ENCODE data around the gene GALNT2. TPM values are rescaled to one million over a fixed set of nuclear protein-coding genes. Genes with fewer than 3 reads are reported as not detected.
A peak's percentile ranks its signal among the peaks of the same experiment; 100 is the strongest.

GALNT2 gene
- total and polyA plus RNA-seq, 9 of the 15 experiments (the other 6 are each of a cell fraction or from before 2014, with no cell fraction given) = 1.6 to 106 (median 51.9) TPM

DNA sequence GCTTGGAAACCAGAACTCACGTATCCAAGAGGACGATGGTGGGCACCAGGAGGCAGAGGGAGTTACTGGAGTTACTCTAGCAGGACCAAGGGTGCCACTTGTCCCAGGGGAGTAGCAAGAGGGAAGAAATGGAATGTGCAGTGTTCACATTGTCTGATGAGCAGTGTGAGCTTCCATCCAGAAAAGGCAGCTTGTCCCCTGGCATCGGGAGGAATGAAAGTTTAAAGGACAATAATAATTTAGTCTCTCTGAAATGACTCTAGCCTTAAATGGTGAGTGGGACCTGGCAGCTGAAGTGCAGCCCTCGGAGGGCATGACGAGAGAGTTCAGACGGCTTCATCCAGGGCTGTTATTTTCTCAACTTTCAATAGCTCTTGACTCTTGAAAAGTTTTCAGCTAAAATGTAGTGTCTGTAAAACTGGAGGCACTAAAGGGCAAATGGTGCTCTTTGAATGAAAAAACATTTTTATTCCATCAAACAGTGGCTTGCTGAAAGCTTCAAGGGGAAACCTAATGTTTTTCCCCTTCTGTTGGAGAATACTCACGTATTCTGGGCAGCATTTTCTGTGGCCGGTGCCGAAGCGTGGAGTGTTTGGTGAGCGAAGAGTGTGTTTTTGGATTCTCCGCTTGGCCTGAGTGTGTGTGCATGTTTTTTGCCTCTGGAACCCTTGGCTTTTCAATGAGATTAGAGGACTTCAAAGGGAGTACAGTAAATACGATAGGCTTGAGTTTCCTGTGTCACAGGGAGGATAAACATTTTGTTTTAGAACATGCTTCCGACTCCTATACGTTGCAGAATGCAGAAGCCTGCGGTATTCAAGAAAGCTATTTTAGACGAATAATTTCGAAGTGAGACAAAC, 157.3 kb downstream of the GALNT2 start (continued):
- TF ChIP-seq, protein P1, sequence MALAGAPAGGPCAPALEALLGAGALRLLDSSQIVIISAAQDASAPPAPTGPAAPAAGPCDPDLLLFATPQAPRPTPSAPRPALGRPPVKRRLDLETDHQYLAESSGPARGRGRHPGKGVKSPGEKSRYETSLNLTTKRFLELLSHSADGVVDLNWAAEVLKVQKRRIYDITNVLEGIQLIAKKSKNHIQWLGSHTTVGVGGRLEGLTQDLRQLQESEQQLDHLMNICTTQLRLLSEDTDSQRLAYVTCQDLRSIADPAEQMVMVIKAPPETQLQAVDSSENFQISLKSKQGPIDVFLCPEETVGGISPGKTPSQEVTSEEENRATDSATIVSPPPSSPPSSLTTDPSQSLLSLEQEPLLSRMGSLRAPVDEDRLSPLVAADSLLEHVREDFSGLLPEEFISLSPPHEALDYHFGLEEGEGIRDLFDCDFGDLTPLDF (CRISPR knock-in tag; IDR thresholded peaks at IDR 0.05) = no peak
- TF ChIP-seq, protein P2, sequence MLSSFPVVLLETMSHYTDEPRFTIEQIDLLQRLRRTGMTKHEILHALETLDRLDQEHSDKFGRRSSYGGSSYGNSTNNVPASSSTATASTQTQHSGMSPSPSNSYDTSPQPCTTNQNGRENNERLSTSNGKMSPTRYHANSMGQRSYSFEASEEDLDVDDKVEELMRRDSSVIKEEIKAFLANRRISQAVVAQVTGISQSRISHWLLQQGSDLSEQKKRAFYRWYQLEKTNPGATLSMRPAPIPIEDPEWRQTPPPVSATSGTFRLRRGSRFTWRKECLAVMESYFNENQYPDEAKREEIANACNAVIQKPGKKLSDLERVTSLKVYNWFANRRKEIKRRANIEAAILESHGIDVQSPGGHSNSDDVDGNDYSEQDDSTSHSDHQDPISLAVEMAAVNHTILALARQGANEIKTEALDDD (IDR thresholded peaks at IDR 0.05) = no peak
- TF ChIP-seq TCF3 (CRISPR knock-in tag; IDR thresholded peaks at IDR 0.05) = no peak

GRCh38 chr1:230226007-230226800, 159.2 kb downstream of the GALNT2 start:
- ATAC-seq (no peak), FAIRE-seq (no peak), DNase-seq (ENCODE audit: extremely low read depth in 1 of 4, low spot score in 3 of 4) (no peak)
- no peaks in the 10 kb centered on the region for H3K9me3 ChIP-seq (replicated peaks; ENCODE audit: control insufficient read depth, insufficient read depth, low read depth, low read length)
- H2AFZ ChIP-seq (ENCODE audit: low read depth, low read length) = no peak overlapping the region
- WGBS (ENCODE audit: insufficient coverage, low coverage, missing lambda C conversion rate) = 88% methylated on average over 16 of the region's 16 CpGs
- H3K9me1 ChIP-seq (ENCODE audit: control insufficient read depth, insufficient read depth, low read length) = peaks cover 4% of the 10 kb centered on the region
- no peaks in the 10 kb centered on the region for H3K27me3 ChIP-seq (ENCODE audit: control insufficient read depth in 2 of 2, insufficient read depth in 2 of 2, low read length in 2 of 2)
- H4K20me1 ChIP-seq (replicated peaks; ENCODE audit: control insufficient read depth, insufficient read depth, low read length) = 0 out of 2 replicates have a peak, but pooled peaks cover 5% of the 10 kb centered on the region
- peaks cover 10% of the 10 kb centered on the region; the same call in 2 of the 3 replicates for H3K36me3 ChIP-seq (ENCODE audit: control insufficient read depth, insufficient read depth, low read length)
- H3K4me1 ChIP-seq (replicated peaks in 1 of 2; ENCODE audit: control insufficient read depth in 2 of 2, insufficient read depth in 2 of 2, low read length in 2 of 2) = peaks cover 0 to 6% of the 10 kb centered on the region in 2 experiments; a peak in 4 of 5 replicates
- peaks cover 11% of the 10 kb centered on the region; the same call in 1 of the 3 replicates for H3K79me2 ChIP-seq (ENCODE audit: control insufficient read depth, insufficient read depth, low read length)
- intact Hi-C loops (cut with micrococcal nuclease) = no loop called here
- peak overlapping the region in 1 of 2 experiments; percentile 32; a peak in 1 of 4 replicates for H3K9ac ChIP-seq (ENCODE audit: insufficient read depth in 1 of 2, low read depth in 2 of 2, low read length in 2 of 2)
- no peak overlapping the region for H3K4me2 ChIP-seq (ENCODE audit: insufficient read depth, low read length)
- H3K4me3 ChIP-seq = no peak overlapping the region
- ChIA-PET CTCF (ENCODE audit: low intra/inter-chr PET ratio) (no interaction called here), POLR2A (interaction anchor here (1.2 to 1.7 kb wide), 2 partner anchors 10 to 11 kb away, joined by 3 to 4 read pairs; no protein-coding TSS in a partner anchor)
- BruUV-seq (replicated peaks) = no TSS peak
- in situ Hi-C loops (cut with MboI) = no loop called here
- no peak overlapping the region for H3K27ac ChIP-seq (ENCODE audit: extremely low read depth, low read depth, low read length)
- TF ChIP-seq ZNF551 (CRISPR knock-in tag; IDR thresholded peaks at IDR 0.05) = no peak
- no peak for TF ChIP-seq TBP (optimal IDR thresholded peaks at IDR 0.05; ENCODE audit: low read depth, low read length)
- TF ChIP-seq SNRNP70 (optimal IDR thresholded peaks at IDR 0.05; ENCODE audit: low read depth, low read length) = no peak
- TF ChIP-seq ZNF280B (CRISPR knock-in tag; IDR thresholded peaks at IDR 0.05) = no peak
- no peak for TF ChIP-seq FOXP1 (CRISPR knock-in tag; IDR thresholded peaks at IDR 0.05)
- TF ChIP-seq NCOA1 (IDR thresholded peaks at IDR 0.05; ENCODE audit: low read depth) = no peak
- TF ChIP-seq HCFC1 (IDR thresholded peaks at IDR 0.05; ENCODE audit: low read depth, low read length) = no peak
- TF ChIP-seq ZNF3 (CRISPR knock-in tag; IDR thresholded peaks at IDR 0.05) = no peak
- TF ChIP-seq ZBTB8A (IDR thresholded peaks at IDR 0.05; ENCODE audit: partially characterized antibody) = no peak
- TF ChIP-seq ZNF830 (CRISPR knock-in tag; IDR thresholded peaks at IDR 0.05) = no peak
- no peak for TF ChIP-seq L3MBTL2 (IDR thresholded peaks at IDR 0.05)
- TF ChIP-seq E2F3 (CRISPR knock-in tag; IDR thresholded peaks at IDR 0.05) = no peak
- no peak for TF ChIP-seq ETV5 (CRISPR knock-in tag; IDR thresholded peaks at IDR 0.05; ENCODE audit: low read depth)
- no peak for TF ChIP-seq ZNF699 (CRISPR knock-in tag; IDR thresholded peaks at IDR 0.05; ENCODE audit: insufficient replicate concordance)

All from K562 (cell line).